C4-2B (cell line): Measurements from ENCODE around the gene DARS1.
"Not testable (repeated sequence)": the region's sequence is repeated elsewhere in the genome, so short reads cannot be mapped to it uniquely, and the experiment has no call there.

Source experiments
- ZFX ChIP-seq: fragments of 450-650 bp; IDR thresholded peaks from 2 replicates; pipeline ENCODE4 v1.6.1; 2017
- TF ChIP-seq, protein P1 (sequence below): fragments of 450-650 bp; conservative IDR thresholded peaks from 2 replicates; pipeline ENCODE4 v1.5.1; 2017; ENCODE audit warnings: mild to moderate bottlenecking

DNA sequence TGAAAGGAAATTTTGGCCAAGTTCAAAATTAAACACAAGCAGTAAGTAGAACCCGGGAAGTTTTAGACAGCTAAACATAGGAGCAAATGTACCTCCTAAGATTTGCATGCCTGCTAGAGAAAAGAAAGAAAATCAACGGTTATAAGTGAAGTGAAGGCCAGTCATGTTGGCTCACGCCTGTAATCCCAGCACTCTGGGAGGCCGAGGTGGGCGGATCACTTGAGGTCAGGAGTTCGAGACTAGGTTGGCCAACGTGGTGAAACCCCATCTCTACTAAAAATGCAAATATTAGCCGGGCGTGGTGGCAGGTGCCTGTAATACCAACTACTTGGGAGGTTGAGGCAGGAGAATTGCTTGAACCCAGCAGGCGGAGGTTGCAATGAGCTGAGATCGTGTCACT is 21.0 kb downstream of the DARS1 start:
- TF ChIP-seq, protein P1, sequence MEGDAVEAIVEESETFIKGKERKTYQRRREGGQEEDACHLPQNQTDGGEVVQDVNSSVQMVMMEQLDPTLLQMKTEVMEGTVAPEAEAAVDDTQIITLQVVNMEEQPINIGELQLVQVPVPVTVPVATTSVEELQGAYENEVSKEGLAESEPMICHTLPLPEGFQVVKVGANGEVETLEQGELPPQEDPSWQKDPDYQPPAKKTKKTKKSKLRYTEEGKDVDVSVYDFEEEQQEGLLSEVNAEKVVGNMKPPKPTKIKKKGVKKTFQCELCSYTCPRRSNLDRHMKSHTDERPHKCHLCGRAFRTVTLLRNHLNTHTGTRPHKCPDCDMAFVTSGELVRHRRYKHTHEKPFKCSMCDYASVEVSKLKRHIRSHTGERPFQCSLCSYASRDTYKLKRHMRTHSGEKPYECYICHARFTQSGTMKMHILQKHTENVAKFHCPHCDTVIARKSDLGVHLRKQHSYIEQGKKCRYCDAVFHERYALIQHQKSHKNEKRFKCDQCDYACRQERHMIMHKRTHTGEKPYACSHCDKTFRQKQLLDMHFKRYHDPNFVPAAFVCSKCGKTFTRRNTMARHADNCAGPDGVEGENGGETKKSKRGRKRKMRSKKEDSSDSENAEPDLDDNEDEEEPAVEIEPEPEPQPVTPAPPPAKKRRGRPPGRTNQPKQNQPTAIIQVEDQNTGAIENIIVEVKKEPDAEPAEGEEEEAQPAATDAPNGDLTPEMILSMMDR, result not testable (repeated sequence)
- TF ChIP-seq ZFX, result not testable (repeated sequence)
